HepG2 (cell line): Measurements from ENCODE around the gene ARMH1. TPM values are rescaled to one million over a fixed set of nuclear protein-coding genes. Genes with fewer than 3 reads are reported as not detected.
A peak's percentile ranks its signal among the peaks of the same experiment; 100 is the strongest.

Experiments
- ISX ChIP-seq: sonication (generic); formaldehyde crosslinking; conservative IDR thresholded peaks from 2 replicates; pipeline ENCODE4 v1.5.0; 2020; ENCODE audit warnings: missing genetic modification reagents
- JUN ChIP-seq: sonication (generic); formaldehyde crosslinking; IDR thresholded peaks from 2 replicates; pipeline ENCODE4 v1.4.0; 2020; ENCODE audit warnings: mild to moderate bottlenecking, missing genetic modification reagents
- POLR2AphosphoS2 ChIP-seq: IDR thresholded peaks from 2 replicates; pipeline ENCODE4 v1.6.1; 2011; ENCODE audit warnings: low read depth, low read length, improper control_type of control experiment
- PRMT3 ChIP-seq: sonication (generic); formaldehyde crosslinking; IDR thresholded peaks from 2 replicates; pipeline ENCODE4 v1.8.1; 2022; ENCODE audit warnings: low read depth, mild to moderate bottlenecking, moderate library complexity, missing genetic modification reagents, borderline replicate concordance
- TBX2 ChIP-seq: sonication (generic); formaldehyde crosslinking; IDR thresholded peaks from 2 replicates; pipeline ENCODE4 v1.5.0; 2020; ENCODE audit warnings: missing genetic modification reagents, mild to moderate bottlenecking, borderline replicate concordance
- ZBTB42 ChIP-seq: sonication (generic); formaldehyde crosslinking; IDR thresholded peaks from 2 replicates; pipeline ENCODE4 v1.5.0; 2020; ENCODE audit warnings: mild to moderate bottlenecking, missing genetic modification reagents
- ZBTB8A ChIP-seq: sonication (generic); formaldehyde crosslinking; IDR thresholded peaks from 2 replicates; pipeline ENCODE4 v1.4.0; 2020; ENCODE audit warnings: mild to moderate bottlenecking, low read depth, missing genetic modification reagents, borderline replicate concordance
- ZNF317 ChIP-seq: sonication (generic); formaldehyde crosslinking; IDR thresholded peaks from 2 replicates; pipeline ENCODE4 v1.5.0; 2020; ENCODE audit warnings: mild to moderate bottlenecking, missing genetic modification reagents
- ZNF678 ChIP-seq: sonication (generic); formaldehyde crosslinking; IDR thresholded peaks from 2 replicates; pipeline ENCODE4 v1.4.0; 2020; ENCODE audit warnings: mild to moderate bottlenecking, missing genetic modification reagents
- ZNF83 ChIP-seq: sonication (generic); formaldehyde crosslinking; IDR thresholded peaks from 2 replicates; pipeline ENCODE4 v1.4.0; 2020; ENCODE audit warnings: missing genetic modification reagents, mild to moderate bottlenecking, borderline replicate concordance
- polyA plus RNA-seq, 8 experiments: library from polyadenylated mRNA; depleted of rRNA in 3 of 8; stranded (reverse) in 7 of 8; unstranded in 1 of 8; fragments of >200 nt; fragmentation: Illumina TruSeq in 4 of 8; extraction: Trizol in 4 of 8; gene quantifications; 2 replicates each; pipeline versions ENCODE4 v1.2.1 to v1.2.3, GENCODE V29; 2011 to 2016; ENCODE audit warnings: low read depth in 4 of 8, missing spikeins in 1 of 8, mixed read lengths in 1 of 8; ENCODE audit not compliant: insufficient read depth in 1 of 8
- total RNA-seq, 5 experiments: library from RNA; depleted of rRNA; stranded (reverse); fragments of >200 nt; fragmentation: Illumina TruSeq; extraction: Trizol; gene quantifications; 2 replicates each; pipeline ENCODE4 v1.2.3, GENCODE V29; 2016; ENCODE audit warnings: low read depth in 1 of 5
- TF ChIP-seq, protein P1 (sequence below): sonication (generic); formaldehyde crosslinking; IDR thresholded peaks from 2 replicates; pipeline ENCODE4 v1.8.1; 2023; ENCODE audit warnings: mild to moderate bottlenecking, inconsistent platforms, moderate library complexity, missing genetic modification reagents, borderline replicate concordance
- TF ChIP-seq, protein P2 (sequence below): sonication (generic); formaldehyde crosslinking; IDR thresholded peaks from 2 replicates; pipeline ENCODE4 v1.5.1; 2020; ENCODE audit warnings: missing genetic modification reagents, mild to moderate bottlenecking, borderline replicate concordance
- TF ChIP-seq, protein P3 (sequence below): sonication (generic); formaldehyde crosslinking; IDR thresholded peaks from 2 replicates; pipeline ENCODE4 v1.8.0; 2022; ENCODE audit warnings: mild to moderate bottlenecking, missing genetic modification reagents, moderate library complexity
- TF ChIP-seq, protein P4 (sequence below): sonication (generic); formaldehyde crosslinking; IDR thresholded peaks from 2 replicates; pipeline ENCODE4 v1.4.0; 2020; ENCODE audit warnings: missing genetic modification reagents
- TF ChIP-seq, protein P5 (sequence below): sonication (generic); formaldehyde crosslinking; IDR thresholded peaks from 2 replicates; pipeline ENCODE4 v1.4.0; 2020; ENCODE audit warnings: missing genetic modification reagents, borderline replicate concordance
- TF ChIP-seq, protein P6 (sequence below): sonication (generic); formaldehyde crosslinking; IDR thresholded peaks from 2 replicates; pipeline ENCODE4 v1.5.0; 2020; ENCODE audit warnings: missing genetic modification reagents, mild to moderate bottlenecking, borderline replicate concordance

Gene ARMH1
- total and polyA plus RNA-seq, 2 of the 13 experiments (the other 11 are each of a cell fraction or from before 2014, with no cell fraction given): 0.69 TPM; not detected in 1

DNA sequence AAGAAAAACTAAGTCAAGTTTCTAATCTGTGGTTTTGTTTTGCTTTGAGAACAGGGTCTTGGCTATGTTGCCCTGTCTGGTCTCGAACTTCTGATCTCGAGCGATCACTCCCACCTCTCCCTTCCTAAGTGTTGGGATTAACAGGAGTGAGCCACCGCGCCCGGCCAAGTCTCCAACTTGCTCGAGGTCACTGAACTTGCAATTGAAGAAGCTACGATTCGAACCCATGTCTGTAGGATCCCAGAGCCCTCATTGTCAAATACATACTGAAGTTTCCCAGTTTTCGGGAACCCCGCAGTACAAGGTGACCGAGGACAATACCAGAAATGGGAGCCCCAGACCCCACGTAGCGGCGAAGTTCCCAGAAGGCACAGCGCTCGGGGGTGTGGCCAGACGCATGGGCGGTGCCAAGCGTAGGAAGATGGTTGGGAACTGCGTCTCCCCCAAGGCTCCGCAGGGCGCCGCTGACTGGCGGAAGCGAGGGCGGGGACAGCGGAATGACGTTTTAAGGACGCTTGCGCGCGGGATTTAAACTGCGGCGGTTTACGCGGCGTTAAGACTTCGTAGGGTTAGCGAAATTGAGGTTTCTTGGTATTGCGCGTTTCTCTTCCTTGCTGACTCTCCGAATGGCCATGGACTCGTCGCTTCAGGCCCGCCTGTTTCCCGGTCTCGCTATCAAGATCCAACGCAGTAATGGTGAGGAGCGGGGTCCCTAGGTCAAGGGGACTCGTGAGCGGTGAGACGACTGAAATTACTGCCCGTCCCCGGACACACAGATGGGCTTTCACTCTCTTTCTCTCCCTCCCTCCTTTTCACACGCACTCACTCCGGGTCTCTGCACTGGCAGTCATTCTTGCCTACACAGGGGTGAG, 65.0 kb downstream of the ARMH1 start, which contains the start of gene KIF2C (continued):
- TF ChIP-seq, protein P1, sequence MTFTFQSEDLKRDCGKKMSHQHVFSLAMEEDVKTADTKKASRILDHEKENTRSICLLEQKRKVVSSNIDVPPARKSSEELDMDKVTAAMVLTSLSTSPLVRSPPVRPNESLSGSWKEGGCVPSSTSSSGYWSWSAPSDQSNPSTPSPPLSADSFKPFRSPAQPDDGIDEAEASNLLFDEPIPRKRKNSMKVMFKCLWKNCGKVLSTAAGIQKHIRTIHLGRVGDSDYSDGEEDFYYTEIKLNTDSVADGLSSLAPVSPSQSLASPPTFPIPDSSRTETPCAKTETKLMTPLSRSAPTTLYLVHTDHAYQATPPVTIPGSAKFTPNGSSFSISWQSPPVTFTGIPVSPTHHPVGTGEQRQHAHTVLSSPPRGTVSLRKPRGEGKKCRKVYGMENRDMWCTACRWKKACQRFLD (CRISPR knock-in tag): peak; percentile 75; the same call in 1 of the 2 replicates
- TF ChIP-seq, protein P2, sequence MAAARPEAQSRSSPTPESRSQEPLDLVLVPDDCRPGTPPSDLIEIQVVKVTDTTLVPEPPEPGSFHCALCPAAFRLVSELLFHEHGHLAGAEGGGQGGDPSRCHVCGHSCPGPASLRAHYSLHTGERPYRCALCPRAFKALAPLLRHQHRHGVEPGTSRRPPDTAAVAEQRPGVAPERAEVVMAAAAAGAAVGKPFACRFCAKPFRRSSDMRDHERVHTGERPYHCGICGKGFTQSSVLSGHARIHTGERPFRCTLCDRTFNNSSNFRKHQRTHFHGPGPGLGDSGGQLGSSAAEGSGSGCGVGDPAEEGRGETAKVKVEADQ (CRISPR knock-in tag): peak; percentile 46; the same call in 1 of the 2 replicates
- TF ChIP-seq ZNF678 (CRISPR knock-in tag): no peak
- TF ChIP-seq, protein P3, sequence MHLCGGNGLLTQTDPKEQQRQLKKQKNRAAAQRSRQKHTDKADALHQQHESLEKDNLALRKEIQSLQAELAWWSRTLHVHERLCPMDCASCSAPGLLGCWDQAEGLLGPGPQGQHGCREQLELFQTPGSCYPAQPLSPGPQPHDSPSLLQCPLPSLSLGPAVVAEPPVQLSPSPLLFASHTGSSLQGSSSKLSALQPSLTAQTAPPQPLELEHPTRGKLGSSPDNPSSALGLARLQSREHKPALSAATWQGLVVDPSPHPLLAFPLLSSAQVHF (CRISPR knock-in tag): peak; percentile 79
- no peak for TF ChIP-seq ZNF83 (CRISPR knock-in tag)
- TF ChIP-seq ZBTB42 (CRISPR knock-in tag): 0 out of 2 replicates have a peak, but pooled peaks have one; percentile 32
- TF ChIP-seq ZNF317: 0 out of 2 replicates have a peak, but pooled peaks have one; percentile 25
- no peak for TF ChIP-seq JUN (CRISPR knock-in tag)
- TF ChIP-seq, protein P4, sequence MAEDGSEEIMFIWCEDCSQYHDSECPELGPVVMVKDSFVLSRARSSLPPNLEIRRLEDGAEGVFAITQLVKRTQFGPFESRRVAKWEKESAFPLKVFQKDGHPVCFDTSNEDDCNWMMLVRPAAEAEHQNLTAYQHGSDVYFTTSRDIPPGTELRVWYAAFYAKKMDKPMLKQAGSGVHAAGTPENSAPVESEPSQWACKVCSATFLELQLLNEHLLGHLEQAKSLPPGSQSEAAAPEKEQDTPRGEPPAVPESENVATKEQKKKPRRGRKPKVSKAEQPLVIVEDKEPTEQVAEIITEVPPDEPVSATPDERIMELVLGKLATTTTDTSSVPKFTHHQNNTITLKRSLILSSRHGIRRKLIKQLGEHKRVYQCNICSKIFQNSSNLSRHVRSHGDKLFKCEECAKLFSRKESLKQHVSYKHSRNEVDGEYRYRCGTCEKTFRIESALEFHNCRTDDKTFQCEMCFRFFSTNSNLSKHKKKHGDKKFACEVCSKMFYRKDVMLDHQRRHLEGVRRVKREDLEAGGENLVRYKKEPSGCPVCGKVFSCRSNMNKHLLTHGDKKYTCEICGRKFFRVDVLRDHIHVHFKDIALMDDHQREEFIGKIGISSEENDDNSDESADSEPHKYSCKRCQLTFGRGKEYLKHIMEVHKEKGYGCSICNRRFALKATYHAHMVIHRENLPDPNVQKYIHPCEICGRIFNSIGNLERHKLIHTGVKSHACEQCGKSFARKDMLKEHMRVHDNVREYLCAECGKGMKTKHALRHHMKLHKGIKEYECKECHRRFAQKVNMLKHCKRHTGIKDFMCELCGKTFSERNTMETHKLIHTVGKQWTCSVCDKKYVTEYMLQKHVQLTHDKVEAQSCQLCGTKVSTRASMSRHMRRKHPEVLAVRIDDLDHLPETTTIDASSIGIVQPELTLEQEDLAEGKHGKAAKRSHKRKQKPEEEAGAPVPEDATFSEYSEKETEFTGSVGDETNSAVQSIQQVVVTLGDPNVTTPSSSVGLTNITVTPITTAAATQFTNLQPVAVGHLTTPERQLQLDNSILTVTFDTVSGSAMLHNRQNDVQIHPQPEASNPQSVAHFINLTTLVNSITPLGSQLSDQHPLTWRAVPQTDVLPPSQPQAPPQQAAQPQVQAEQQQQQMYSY (CRISPR knock-in tag): no peak
- no peak for TF ChIP-seq PRMT3
- no peak for TF ChIP-seq POLR2AphosphoS2
- TF ChIP-seq, protein P5, sequence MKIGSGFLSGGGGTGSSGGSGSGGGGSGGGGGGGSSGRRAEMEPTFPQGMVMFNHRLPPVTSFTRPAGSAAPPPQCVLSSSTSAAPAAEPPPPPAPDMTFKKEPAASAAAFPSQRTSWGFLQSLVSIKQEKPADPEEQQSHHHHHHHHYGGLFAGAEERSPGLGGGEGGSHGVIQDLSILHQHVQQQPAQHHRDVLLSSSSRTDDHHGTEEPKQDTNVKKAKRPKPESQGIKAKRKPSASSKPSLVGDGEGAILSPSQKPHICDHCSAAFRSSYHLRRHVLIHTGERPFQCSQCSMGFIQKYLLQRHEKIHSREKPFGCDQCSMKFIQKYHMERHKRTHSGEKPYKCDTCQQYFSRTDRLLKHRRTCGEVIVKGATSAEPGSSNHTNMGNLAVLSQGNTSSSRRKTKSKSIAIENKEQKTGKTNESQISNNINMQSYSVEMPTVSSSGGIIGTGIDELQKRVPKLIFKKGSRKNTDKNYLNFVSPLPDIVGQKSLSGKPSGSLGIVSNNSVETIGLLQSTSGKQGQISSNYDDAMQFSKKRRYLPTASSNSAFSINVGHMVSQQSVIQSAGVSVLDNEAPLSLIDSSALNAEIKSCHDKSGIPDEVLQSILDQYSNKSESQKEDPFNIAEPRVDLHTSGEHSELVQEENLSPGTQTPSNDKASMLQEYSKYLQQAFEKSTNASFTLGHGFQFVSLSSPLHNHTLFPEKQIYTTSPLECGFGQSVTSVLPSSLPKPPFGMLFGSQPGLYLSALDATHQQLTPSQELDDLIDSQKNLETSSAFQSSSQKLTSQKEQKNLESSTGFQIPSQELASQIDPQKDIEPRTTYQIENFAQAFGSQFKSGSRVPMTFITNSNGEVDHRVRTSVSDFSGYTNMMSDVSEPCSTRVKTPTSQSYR: no peak
- TF ChIP-seq TBX2 (CRISPR knock-in tag): peak; percentile 77
- TF ChIP-seq, protein P6, sequence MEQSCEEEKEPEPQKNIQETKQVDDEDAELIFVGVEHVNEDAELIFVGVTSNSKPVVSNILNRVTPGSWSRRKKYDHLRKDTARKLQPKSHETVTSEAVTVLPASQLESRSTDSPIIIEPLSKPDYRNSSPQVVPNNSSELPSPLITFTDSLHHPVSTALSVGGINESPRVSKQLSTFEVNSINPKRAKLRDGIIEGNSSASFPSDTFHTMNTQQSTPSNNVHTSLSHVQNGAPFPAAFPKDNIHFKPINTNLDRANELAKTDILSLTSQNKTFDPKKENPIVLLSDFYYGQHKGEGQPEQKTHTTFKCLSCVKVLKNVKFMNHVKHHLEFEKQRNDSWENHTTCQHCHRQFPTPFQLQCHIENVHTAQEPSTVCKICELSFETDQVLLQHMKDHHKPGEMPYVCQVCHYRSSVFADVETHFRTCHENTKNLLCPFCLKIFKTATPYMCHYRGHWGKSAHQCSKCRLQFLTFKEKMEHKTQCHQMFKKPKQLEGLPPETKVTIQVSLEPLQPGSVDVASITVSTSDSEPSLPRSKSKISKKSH (CRISPR knock-in tag): peak; percentile 75; the same call in 1 of the 2 replicates
- no peak for TF ChIP-seq ZBTB8A (CRISPR knock-in tag)
- 0 out of 2 replicates have a peak, but pooled peaks have one; percentile 6 for TF ChIP-seq ISX (CRISPR knock-in tag)
